ENCODE data around the gene GRHL1. TPM values are rescaled to one million over a fixed set of nuclear protein-coding genes. Genes with fewer than 3 reads are reported as not detected.

Gene GRHL1
- total and polyA plus RNA-seq, 2 donors (not counting 3 experiments of a cell fraction or from before 2014, with no cell fraction given): 0.37 to 1.1 TPM

DNA sequence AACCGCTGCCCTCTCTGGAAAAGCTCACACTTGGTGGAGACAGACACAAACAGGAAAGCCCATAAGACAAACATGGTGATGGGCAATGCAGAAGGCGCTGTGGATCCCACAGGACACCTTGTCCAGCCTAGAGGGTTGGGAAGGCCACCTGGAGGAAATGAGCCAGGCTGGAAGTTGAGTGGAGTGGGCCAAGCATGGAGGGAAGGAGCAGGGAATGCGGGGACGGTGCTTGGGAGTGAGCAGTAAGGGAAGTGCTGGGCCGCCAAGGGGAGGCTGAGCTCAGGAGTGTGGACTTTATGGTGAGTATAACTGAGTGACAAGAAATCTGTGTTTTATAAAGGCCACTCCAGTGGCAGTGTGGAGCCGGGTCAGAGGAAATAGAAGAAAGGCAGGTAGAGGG, 2.8 kb upstream of the GRHL1 start:
- no TSS peak for BruUV-seq (replicated peaks)
- TF ChIP-seq FOS (IDR thresholded peaks at IDR 0.05; ENCODE audit: borderline replicate concordance, insufficient read depth, low read length) (no peak), GATA2 (IDR thresholded peaks at IDR 0.05; ENCODE audit: insufficient read depth, insufficient read length, low read depth, low read length) (no peak), POLR2A (IDR thresholded peaks at IDR 0.05; ENCODE audit: low read depth, low read length) (no peak), POLR2AphosphoS5 (IDR thresholded peaks at IDR 0.05; ENCODE audit: insufficient read depth, low read depth, low read length) (no peak), JUN (IDR thresholded peaks at IDR 0.05; ENCODE audit: borderline replicate concordance, insufficient read depth, insufficient read length, low read depth) (no peak), EZH2 (IDR thresholded peaks at IDR 0.05; ENCODE audit: borderline replicate concordance, low read depth, low read length, severe bottlenecking) (no peak), MYC (IDR thresholded peaks at IDR 0.05; ENCODE audit: low read depth, low read length) (no peak)
- TF ChIP-seq, protein P1, sequence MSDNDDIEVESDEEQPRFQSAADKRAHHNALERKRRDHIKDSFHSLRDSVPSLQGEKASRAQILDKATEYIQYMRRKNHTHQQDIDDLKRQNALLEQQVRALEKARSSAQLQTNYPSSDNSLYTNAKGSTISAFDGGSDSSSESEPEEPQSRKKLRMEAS (IDR thresholded peaks at IDR 0.05; ENCODE audit: insufficient read depth, insufficient read length): no peak
- TF ChIP-seq, protein P2, sequence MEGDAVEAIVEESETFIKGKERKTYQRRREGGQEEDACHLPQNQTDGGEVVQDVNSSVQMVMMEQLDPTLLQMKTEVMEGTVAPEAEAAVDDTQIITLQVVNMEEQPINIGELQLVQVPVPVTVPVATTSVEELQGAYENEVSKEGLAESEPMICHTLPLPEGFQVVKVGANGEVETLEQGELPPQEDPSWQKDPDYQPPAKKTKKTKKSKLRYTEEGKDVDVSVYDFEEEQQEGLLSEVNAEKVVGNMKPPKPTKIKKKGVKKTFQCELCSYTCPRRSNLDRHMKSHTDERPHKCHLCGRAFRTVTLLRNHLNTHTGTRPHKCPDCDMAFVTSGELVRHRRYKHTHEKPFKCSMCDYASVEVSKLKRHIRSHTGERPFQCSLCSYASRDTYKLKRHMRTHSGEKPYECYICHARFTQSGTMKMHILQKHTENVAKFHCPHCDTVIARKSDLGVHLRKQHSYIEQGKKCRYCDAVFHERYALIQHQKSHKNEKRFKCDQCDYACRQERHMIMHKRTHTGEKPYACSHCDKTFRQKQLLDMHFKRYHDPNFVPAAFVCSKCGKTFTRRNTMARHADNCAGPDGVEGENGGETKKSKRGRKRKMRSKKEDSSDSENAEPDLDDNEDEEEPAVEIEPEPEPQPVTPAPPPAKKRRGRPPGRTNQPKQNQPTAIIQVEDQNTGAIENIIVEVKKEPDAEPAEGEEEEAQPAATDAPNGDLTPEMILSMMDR (IDR thresholded peaks at IDR 0.05; ENCODE audit: extremely low read depth in 1 of 2, insufficient read depth in 1 of 2, low read depth in 1 of 2, low read length in 2 of 2): no peak
- no peak overlapping the region for H3K4me3 ChIP-seq (replicated peaks in 1 of 3; ENCODE audit: insufficient read depth in 1 of 3, low read depth in 1 of 3, low read length in 3 of 3)
- no peak overlapping the region for H2AFZ ChIP-seq (ENCODE audit: low read depth, low read length)
- dilution Hi-C loops (cut with MboI; ENCODE audit: extremely low pct_ligation_motif_present, low sequenced_read_pairs) (no loop called here), intact Hi-C loops (cut with micrococcal nuclease) (no loop called here)
- H3K9me3 ChIP-seq (replicated peaks; ENCODE audit: control insufficient read depth, insufficient read depth, low read length): no peaks in the 10 kb centered on the region
- H3K36me3 ChIP-seq (ENCODE audit: control insufficient read depth in 2 of 2, extremely low read depth in 1 of 2, insufficient read depth in 2 of 2, low read length in 2 of 2): no peaks in the 10 kb centered on the region
- peaks cover 4% of the 10 kb centered on the region for H3K4me1 ChIP-seq (ENCODE audit: control insufficient read depth, extremely low read depth, insufficient read depth, low read length)
- FAIRE-seq (no peak), DNase-seq (ENCODE audit: low read depth, low spot score) (no peak)
- H3K27me3 ChIP-seq (ENCODE audit: control insufficient read depth in 2 of 2, insufficient read depth in 2 of 2, low read length in 2 of 2): peaks cover 11 to 14% of the 10 kb centered on the region in 2 experiments
- H3K9ac ChIP-seq (replicated peaks; ENCODE audit: extremely low read depth, insufficient read depth, low read length): no peak overlapping the region
- H3K9me1 ChIP-seq (replicated peaks; ENCODE audit: control insufficient read depth, extremely low read depth, insufficient read depth, low read length): no peaks in the 10 kb centered on the region
- CTCF ChIA-PET: interaction anchor here (1.0 to 1.2 kb wide), 2 partner anchors 36 to 100 kb away, joined by 3 to 4 read pairs; no protein-coding TSS in a partner anchor
- no peaks in the 10 kb centered on the region for H3K79me2 ChIP-seq (ENCODE audit: control insufficient read depth, insufficient read depth, low read length)
- no peak overlapping the region for H3K4me2 ChIP-seq (ENCODE audit: insufficient read depth, low read length)
- no peak overlapping the region for H3K27ac ChIP-seq (ENCODE audit: insufficient read depth, low read depth, low read length)
- POLR2A ChIA-PET: no interaction called here
- H4K20me1 ChIP-seq (replicated peaks; ENCODE audit: control insufficient read depth, extremely low read depth, insufficient read depth, low read length): no peaks in the 10 kb centered on the region

Measured in endothelial cell of umbilical vein (primary cell).